OCI-LY3 (cell line): ENCODE results near the gene HPRT1.

Experiments
- EZH2phosphoT487 ChIP-seq: fragments of 200-600 bp; shearing (Covaris generic); IDR thresholded peaks from 2 replicates; pipeline ENCODE4 v1.6.1; 2018; ENCODE audit warnings: antibody characterized with exemption, mixed run types, low read depth
- TF ChIP-seq, protein P1 (sequence below): fragments of 200-600, 300-600 bp; sonication (generic); IDR thresholded peaks from 2 replicates; pipeline ENCODE4 v1.5.1; 2014; ENCODE audit warnings: antibody characterized with exemption, low read length, low read depth

DNA sequence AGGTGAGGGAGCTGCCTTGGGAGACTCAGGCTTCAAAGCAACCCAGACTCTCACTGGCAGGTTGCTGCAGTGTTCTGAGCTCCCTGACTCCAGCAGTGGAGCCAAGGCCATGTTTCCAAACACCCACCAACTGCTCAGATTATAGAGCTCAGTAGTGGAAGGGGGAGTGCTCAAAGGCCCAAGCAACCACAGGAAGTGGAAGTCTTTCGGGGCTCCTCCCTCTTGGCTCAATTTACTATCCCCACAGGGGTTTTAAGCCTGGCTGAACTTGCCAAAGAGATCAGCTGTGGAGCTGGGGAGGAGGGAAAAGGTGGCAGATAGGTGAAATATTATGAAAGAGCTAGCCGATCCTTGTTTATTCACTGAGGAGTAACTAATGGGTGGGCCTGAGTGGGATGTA lies 82.5 kb downstream of the HPRT1 start:
- TF ChIP-seq, protein P1, sequence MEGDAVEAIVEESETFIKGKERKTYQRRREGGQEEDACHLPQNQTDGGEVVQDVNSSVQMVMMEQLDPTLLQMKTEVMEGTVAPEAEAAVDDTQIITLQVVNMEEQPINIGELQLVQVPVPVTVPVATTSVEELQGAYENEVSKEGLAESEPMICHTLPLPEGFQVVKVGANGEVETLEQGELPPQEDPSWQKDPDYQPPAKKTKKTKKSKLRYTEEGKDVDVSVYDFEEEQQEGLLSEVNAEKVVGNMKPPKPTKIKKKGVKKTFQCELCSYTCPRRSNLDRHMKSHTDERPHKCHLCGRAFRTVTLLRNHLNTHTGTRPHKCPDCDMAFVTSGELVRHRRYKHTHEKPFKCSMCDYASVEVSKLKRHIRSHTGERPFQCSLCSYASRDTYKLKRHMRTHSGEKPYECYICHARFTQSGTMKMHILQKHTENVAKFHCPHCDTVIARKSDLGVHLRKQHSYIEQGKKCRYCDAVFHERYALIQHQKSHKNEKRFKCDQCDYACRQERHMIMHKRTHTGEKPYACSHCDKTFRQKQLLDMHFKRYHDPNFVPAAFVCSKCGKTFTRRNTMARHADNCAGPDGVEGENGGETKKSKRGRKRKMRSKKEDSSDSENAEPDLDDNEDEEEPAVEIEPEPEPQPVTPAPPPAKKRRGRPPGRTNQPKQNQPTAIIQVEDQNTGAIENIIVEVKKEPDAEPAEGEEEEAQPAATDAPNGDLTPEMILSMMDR: no peak
- TF ChIP-seq EZH2phosphoT487: no peak
